ENCODE results near the gene ROBO4.
A peak's percentile ranks its signal among the peaks of the same experiment; 100 is the strongest.

The ROBO4 gene

DNA sequence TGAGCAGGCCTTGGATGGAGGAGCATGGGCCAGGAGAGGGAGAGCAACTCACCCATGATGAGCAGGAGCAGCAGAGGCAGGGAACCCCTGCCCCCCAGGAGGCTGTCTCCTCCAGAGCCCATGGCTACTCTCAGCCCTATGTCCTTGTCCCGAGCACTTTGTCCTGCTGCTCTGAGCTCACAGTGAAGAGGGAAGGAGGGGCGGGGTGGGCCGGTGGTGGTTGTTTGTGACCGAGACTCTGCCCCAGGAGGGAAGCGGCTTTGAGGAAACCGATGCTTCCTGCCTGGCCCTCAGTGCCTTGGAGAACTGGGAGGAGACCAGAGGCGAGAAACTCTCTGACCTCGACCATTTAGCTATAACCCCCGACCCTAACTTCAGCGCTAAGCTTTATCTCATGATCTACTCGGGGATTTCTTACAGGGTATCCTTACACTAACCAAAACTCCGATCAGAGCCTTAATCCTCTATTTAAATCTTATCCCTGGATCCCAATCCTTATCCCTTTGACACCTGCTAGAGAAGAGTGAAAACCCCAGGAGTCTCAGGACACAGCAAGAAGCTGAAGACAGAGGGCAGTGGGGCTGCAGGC is at the start of gene ROBO4:
Gene ROBO4, minus strand, starts transcription at position 192 of the 589 bp plus-strand sequence. Its CDS starts 70 bp downstream, at position 122.
- no peak for DNase-seq

DNA sequence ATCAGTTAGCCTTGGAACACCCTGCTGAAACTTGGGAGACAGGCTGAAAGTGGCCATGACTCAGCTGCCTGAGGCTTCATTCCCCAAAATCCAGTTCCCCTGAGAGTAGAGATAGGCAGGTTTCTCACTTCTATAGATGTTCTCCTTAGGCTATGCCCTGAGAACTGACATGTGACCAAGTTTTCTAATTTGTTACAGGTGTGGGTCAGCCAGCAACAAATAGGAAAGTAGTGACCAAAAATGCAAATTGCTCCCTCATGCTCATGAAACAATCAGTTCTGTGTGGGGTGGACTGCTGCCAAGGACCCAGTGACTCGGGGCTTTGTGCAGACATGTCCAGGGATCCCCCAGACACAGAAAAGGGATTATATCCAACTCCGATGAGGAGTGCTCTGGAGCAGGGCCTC is 49.1 kb upstream of the ROBO4 start:
- DNase-seq, result no peak

DNA sequence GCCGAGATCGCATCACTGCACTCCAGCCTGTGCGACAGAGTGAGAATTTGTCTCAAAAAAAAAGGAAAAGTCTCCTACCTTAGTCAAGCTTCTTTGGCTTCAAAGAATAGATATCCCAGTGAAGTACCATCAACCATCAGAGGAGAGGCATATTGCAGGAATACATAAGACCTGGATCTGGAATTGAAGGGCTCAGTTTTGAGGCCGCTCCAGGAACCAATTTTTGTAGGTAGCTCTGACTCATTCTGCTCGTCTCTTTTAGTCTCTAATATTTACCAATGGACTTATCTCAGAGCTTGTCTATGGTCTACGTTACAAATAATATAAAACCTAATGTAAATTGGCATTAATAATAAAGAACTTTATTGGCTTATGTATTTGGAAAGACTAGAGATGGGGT is 48.2 kb upstream of the ROBO4 start:
- no peak for DNase-seq

DNA sequence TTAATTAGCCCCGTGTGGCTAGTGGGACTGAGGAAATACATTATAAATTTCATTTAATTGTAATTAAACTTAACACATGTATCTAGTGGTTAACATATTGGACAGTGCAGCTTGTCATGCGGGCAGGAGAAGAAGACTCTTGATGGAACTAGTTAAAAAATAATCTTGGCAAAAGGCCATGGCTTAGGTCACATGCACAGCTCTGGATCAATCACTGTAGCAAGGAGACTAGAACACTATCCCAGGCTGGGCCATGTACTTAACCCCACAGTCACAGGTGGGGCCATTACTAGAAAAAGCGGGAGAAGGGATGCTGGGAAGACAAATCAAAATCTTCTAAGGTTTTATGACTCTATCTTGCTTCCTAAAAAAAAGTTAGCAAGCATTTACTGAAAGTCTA is 46.9 kb upstream of the ROBO4 start:
- DNase-seq, result no peak

DNA sequence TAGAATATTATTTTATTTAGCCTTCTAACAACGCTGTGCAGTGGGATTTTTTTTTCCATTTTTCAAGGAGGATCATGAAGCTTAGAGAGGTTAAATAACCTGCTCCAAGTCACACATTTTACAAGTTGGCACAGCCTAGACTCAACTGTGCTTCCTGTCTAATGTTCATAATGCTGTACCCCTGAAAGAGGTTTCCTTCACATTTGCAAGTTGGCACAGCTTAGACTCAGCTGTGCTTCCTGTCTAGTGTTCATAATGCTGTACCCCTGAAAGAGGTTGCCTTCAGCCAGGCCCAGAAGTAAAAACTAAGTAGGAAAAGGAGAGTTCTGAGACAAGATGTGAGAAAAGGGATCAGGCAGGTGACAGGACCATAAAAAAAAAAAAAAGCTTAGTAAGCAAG is 46.1 kb upstream of the ROBO4 start:
- DNase-seq, result no peak

DNA sequence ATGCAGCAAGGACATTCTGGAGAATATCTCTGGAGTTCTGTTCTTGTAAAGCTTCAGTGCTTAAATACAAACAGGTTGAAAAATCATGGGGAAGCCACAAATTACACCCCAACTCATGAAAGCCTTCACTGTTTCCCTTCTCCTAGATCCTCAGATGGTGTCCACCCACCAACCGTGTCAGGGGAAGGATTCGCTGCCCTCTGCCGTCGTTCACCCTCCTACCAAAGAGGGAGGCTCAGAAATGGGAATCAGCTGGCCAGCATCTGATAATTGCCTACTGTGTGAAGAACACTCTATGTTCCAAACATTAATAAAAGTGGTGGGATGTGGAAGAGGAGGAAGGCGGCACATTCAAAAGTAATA is 45.6 kb upstream of the ROBO4 start:
- peak in 1 of 2 experiments; percentile 22 for DNase-seq

DNA sequence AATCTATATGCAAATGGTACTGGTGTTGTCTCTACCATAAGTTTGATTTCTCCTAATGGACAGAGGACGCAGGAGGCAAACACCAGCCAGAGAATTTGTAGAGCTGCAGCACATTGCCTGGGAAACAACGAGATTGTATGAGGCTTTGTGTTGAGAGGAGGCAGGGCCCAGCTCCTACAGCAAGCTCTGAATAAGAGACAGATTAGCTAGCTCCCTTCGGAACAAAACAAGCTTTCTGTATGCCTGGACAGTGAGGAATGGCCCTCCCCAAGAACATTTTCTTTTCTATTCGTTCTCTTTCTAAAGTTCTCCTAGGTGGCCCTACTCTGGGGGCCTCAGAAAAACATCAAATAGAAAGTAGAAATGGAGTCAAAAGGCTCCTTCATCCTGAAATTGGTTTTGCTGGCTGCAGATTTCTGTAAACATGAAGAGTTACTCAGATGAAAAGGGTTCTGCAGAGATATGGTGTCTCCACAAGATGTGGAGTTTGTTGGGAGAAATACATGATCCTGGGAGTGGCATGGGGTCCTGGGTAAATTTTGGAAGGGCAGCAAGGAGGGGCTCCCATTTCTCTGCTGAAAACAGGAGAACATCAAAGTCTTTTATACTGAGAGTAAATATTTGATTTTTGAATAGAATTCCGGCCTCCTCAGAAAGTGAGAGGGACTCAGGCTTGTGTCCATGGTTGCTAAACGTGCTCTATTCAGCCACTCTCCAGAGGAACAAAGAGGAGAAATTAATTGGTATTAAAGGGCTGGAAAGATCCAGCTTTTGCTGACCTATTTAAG is 45.0 kb upstream of the ROBO4 start:
- DNase-seq, result no peak

DNA sequence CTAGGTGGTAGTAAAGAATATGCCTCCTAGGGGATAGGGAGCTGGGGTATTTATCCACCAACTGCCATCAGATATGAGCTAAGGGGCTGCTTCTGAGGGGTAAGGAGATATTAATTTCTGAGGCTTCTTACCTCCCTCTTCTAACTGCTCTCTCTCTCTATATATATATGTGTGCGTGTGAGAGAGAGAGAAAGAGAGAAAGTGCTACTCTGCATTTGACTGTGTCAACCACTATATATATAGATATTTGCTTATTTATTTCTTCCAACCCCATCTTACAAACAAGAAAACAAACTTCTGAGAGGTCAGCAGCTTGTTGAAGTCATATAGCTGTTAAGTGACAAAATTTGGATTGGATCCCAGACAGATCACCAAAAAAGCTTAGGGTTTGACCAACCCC is 44.0 kb upstream of the ROBO4 start:
- DNase-seq, result no peak

DNA sequence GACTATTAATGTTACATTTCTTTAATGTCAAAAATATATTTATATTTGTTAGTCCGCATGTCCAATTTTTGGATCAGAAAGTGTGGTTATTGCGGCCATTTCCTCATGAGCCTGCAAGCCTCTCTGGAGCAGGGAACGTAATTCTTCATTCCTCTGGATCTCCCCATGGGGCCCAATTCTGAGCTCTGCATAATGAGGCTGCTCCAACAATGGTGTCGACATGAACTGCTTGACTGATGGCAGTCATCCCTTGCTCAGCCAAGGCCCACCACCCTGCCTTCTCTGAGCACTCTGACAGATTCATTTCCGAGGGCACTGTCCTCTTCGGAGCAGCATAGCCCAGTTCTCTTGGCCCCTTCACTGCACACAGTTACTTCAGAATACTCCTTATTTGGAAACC is 41.3 kb upstream of the ROBO4 start:
- DNase-seq, result no peak

DNA sequence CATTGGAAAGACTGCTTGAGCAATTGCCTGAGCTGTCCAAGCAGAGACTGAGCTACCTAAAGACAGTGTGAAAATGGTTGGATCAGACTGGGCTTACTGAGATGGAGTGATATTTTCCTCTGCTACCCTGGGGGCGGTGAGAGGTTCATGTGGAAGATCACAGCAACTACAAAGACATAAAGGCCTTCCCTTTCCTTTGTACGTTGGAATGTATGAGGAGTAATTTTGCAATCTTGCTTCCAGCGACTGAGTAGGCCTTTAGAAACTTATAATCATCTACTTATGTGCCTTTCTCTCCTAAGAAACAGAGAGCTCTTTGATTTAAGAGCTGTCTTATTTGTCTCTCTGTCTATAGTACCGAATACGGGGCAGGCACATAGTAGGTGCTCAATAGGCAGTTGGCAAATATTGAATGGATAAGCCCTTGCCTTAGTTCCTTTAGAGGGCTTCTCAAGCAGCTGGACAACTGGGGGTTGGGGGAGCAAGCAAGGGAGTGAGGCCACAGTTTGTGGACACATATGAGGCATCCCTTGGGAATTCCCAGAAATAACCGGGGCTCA is 40.6 kb upstream of the ROBO4 start:
- no peak for DNase-seq

DNA sequence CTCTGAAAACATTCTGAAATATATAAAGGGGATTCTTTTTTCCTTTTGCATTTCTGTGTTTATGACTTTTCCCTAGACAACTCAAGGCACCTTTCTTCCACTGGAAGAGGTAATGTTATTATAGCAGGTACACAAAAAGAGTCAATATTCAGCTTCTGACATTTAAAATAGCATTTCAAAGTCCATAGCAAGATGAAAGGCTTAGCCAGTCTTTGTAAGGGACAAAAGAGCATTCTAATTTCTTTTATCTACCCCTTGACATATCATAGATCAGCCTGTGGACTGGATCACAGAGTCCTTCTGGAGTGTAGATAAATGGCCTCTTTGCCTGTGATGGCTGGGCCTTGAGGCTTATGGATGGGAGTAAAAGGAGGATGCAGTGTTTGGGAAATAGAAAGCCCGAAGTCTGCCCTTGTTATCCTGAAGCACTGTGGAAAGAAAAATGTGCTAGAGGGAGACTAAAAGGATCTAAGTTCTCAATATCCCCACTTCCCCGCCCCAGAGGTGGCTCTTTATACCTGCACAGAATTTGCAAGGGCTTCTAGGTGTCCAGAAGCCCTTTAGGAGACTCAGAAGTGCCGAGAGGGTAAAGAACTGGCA is 39.8 kb upstream of the ROBO4 start:
- no peak for DNase-seq

DNA sequence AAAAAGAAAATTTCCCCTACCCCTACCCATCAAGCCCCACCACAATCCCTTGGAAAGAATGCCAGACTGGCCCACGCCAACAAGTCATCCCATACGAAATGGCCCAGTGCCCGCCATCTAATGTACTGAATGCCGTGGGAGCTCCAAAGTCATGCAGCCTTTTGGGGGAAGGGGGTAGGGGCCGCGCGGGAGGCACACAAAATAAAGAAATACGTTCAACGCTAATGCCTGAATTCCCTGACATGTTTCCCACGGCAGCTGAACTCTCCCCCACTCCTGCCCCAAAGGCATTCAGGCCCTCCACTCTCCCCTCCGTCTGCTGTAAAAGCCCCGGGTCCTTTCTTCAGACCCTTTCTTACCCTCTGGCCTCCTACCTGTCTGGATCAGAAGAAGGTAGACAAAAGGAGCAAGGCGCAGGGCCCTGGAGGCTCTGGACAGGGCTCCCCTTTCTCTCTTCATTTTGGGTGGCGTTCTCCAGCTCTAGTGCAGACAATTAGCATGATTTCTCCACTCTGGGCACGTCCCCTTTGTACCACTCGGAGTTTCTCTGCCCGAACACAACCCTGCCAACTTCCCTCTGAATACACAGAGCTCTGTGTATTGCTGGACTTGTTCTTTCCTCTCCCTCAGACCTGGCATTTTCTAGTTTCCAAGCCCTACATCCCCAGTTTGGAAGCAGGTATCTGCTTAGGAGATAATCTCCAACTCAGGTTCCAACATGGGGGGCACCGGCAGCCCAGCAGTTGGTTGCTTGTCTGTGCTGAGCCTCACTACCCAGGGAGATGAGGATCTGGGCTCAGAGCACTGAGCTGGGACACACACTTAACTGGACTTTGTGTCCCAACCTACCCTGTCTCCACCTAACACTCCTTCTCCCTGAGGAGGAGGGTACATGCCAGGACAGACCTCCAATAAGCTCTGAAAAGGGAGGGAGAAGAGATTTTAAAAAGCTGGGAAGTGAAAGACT is 38.2 kb upstream of the ROBO4 start, which contains the start of gene HEPACAM:
Gene HEPACAM, minus strand, starts transcription at position 500 of the 967 bp plus-strand sequence. Its CDS starts 41 bp downstream, at position 459.
- DNase-seq, result no peak

DNA sequence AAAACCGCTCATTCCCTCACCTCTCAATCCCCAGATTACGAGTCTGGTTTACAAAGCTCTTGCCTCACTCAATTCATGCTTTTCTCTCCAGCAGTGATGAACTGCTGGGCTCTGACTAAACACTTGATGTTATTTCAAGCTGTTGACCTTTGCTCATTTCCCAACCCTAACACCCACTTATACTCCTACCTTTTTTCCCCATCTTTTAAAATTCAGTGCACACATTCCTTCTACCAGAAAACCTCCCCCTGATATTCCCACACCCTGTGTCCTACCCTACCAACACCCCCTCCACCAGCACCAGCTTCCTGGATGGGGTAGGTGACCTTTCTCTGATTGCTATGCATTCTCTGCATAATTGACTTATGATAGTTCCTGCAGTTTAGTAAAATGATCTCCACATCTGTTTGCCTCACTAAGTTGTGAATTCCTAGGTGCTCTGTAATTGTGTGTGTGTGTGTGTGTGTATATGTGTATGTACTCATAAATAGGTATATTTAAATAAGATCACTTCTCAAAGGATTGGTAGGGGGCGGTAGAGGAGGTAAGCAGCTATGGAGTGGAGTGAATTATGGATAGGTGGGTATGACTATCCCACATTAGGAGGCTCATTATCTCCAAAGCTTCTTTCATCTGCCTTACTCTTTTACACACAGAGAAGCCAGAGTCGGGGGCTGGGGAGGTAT is 37.3 kb upstream of the ROBO4 start:
- DNase-seq, result no peak

DNA sequence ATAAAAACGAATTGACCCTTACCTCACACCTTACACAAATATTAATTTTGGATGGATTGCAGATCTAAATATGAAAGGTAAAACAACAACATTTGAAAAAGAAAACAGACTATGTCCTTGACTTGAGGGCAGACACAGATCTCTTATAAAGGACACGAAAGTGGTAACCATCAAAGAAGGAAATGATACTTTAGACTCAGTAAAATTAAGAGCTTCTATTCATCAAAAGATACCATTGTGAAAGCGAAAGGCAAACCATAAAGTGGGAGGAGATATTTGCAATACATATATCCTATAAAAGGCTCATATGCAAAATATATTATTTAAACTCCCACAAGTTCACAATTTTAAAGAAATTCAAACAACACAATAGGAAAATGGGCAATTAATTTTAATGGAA is 33.1 kb upstream of the ROBO4 start:
- DNase-seq, result no peak

DNA sequence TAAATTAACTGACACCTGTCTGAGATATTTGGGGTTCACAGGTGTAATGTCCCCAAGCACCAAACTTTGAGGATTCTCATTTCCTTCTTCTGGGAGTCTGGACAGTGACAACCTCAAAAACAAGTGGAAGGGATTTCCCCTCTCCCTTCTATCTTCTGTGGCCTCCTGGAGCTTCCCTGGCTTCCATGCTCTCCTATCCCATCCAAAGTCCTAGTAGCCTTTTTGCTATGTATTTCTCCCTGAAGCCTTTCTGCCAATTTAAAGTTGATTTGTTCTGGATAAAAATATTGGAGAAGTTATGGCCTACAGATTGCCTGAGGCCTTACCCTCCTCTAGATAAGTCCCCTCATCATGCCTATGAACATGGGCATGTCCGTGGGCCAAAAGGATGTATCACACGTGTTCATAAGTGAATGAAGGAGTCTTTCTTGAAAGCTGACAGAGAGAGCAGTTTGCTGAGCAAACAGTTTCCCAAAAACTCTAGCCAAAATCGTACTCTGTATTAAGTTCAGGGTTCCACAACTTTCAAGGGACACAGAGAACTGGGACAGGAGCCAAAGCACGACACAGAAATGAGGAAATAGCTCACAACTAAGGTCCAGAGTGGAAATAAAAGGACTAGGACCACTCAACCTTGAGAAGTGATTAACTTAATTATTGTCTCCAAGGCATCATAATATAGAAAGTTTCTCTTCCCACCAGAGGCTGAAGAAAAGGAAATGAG is 31.4 kb upstream of the ROBO4 start:
- no peak for DNase-seq

DNA sequence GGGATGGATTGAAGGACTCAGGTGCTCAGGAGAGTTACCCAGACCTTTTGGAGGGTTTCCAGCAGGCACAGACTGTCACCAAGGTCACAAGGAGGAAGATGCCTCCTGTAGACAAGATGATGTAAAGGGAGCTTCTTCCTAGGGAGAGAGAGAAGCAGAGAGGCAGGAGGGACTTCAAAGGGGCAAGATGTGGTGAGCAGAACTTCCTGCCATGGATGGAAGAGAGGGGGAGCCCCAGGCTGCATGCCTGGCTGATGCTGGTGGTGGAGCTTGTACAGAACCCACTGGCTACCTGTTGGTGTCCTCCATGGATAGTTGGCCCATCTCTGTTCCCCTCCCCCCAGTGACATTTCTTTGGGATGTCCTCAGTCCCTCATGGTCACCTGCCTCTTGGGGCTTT is 25.6 kb upstream of the ROBO4 start:
- DNase-seq, result no peak

DNA sequence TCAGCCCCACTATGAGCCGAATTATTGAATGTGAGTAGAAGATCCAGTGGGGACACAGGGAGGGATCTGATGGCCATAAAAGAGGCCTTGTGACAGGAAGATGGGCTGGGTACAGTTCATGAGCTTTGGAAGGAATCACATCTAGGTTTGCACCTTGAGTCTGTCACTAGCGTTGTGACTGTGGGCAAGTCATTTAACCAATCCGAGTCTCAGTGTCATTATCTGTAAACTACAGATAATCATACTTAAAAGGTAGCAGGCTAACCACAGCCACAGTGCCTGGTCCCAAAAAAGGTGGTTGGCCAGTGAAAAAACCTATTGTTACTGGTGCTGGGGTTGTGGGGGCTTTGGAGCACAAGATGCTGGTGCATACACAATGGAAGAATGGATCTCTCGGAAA is 25.2 kb upstream of the ROBO4 start:
- DNase-seq, result no peak

DNA sequence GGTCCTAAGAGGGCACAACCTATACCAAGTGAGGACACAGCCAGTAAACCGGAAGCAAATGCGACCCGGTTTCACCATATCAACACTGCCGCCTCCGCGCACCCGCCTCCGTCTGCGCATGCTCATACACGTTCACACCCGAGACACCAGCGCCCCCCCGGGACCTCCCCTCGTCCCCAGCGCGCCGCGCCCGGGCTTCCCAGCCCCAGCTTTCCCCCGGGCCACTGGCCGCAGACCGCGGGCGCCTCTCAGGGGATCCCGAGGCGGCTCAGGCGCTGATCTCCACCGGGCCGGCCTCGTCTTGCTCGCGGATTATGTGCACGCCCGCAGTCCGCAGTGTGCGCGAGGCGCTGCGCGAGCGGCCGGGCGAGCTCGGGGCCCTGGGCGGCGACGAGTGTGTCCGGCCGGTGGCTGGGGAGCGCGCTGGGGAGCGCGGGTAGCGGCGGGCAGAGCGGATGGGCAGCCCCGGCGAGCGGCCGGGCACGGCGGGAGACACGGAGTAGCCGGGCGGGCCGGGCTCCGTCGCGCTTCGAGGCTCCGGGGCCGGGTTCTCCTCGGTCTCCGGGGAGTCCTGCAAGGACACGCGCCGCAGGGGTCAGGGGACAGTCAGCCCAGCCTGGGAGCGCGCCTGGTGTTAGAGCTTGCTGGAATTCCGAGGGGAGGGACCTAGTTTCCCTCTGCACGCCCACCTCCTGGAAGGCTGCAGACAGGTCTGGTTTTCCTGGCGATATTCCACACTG is 23.4 kb upstream of the ROBO4 start:
- peak; percentile 51 to 82 for DNase-seq

DNA sequence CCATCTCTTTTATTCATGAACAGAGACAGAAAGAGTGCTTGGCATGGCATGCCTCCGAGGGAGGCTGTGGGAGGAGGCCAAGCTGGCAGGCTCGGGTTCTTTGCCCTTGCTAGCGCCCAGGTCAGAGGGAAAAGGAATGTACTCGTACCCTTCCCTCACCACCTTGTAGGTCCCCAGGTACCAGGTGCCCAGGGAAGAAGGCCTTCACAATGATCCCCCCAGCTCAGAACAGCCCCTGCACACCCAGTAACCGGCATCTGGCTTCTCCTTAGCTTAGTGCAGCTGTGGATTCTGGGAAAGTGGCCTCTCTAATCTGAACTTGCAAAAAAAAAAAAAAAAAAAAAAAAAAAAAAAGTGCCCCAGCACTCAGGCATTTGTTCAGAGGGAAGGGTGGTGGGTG is 22.7 kb upstream of the ROBO4 start:
- peak in 1 of 2 experiments; percentile 52 for DNase-seq

DNA sequence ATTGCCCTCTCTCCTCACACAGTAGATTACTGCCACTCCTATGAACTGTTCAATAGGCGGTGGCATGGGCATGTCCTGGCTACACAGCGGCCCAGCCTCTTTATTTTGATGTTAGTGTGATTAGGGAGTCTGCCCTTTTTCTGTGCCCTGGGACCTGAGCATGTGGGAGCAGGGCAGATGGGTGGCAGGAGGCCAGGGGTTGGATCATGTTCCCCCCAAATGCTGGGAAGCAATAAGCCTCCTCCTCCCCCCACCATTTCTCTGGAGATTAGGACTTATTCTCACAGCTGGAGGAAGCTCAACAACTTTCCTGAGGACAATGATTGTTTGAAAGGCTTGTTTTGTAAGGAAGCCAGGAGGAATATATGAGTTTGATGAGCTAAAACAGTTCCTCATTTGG is 22.2 kb upstream of the ROBO4 start:
- peak; percentile 81 to 91 for DNase-seq

DNA sequence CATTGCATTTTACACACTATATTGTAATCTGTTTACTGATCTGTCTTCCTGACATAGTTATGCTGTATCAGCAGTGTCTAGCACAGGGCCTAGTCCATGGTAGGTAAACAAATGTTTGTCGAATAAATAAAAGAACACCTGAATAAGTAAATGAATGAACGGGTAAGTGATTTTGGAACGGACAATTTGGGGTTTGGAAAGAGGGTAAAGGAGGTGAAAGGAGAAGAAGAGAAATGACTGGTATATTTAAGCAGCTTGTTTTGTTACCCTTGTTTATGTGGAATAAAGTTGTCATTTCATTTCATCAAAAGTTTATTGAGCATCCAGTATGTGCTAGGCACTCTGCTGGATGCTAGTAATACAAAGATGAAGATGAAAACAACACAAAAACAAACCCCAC is 21.3 kb upstream of the ROBO4 start, which contains the start of gene HEPN1:
Gene HEPN1, plus strand, starts transcription at position 301 of the 400 bp plus-strand sequence.
- DNase-seq, result no peak
